Activated T-cell treated with anti-CD3 and anti-CD28 coated beads, Interleukin-2, amount 50 U/mL, for 48 hours (primary cell): ENCODE measurements around the gene MAP3K20.
"Not testable (repeated sequence)": the region's sequence is repeated elsewhere in the genome, so short reads cannot be mapped to it uniquely, and the experiment has no call there.

Source experiments
- DNase-seq, 2 experiments: peaks; one replicate each; pipeline ENCODE4 v3.0.0-alpha.2; 2020

MAP3K20 gene

GRCh38 chr2:173126819-173127218 lies 51.2 kb downstream of the MAP3K20 start:
- DNase-seq: no peak

- not testable (repeated sequence) for DNase-seq
Observed at GRCh38 chr2:173128132-173128531, 52.5 kb downstream of the MAP3K20 start.

GRCh38 chr2:173130496-173131465 lies 55.1 kb downstream of the MAP3K20 start:
- DNase-seq: no peak

- DNase-seq: no peak
Observed at GRCh38 chr2:173132531-173132930, 56.9 kb downstream of the MAP3K20 start.

GRCh38 chr2:173134703-173135102 lies 59.1 kb downstream of the MAP3K20 start:
- DNase-seq: no peak

GRCh38 chr2:173136067-173136466 lies 60.4 kb downstream of the MAP3K20 start:
- DNase-seq: no peak

- no peak for DNase-seq
Observed at GRCh38 chr2:173136599-173136998, 61.0 kb downstream of the MAP3K20 start.

GRCh38 chr2:173137610-173138009 lies 62.0 kb downstream of the MAP3K20 start:
- DNase-seq: no peak

- DNase-seq: no peak
Observed at GRCh38 chr2:173138962-173139361, 63.3 kb downstream of the MAP3K20 start.

GRCh38 chr2:173141666-173142065 lies 66.0 kb downstream of the MAP3K20 start:
- DNase-seq: no peak

- no peak for DNase-seq
Observed at GRCh38 chr2:173145454-173145853, 69.8 kb downstream of the MAP3K20 start.

GRCh38 chr2:173146590-173146989 lies 70.9 kb downstream of the MAP3K20 start:
- no peak for DNase-seq

GRCh38 chr2:173148520-173148919 lies 72.9 kb downstream of the MAP3K20 start:
- no peak for DNase-seq

- peak; percentile 57 to 61 for DNase-seq
Observed at GRCh38 chr2:173149491-173149890, 73.8 kb downstream of the MAP3K20 start.

GRCh38 chr2:173150087-173150486 lies 74.4 kb downstream of the MAP3K20 start:
- no peak for DNase-seq

- no peak for DNase-seq
Observed at GRCh38 chr2:173150963-173151362, 75.3 kb downstream of the MAP3K20 start.

- DNase-seq: no peak
Observed at GRCh38 chr2:173151671-173152401, 76.2 kb downstream of the MAP3K20 start.

GRCh38 chr2:173153301-173153885 lies 77.7 kb downstream of the MAP3K20 start:
- no peak for DNase-seq

GRCh38 chr2:173157676-173158293 lies 82.1 kb downstream of the MAP3K20 start:
- no peak for DNase-seq

GRCh38 chr2:173159791-173160463 lies 84.3 kb downstream of the MAP3K20 start:
- DNase-seq: no peak

GRCh38 chr2:173160618-173161017 lies 85.0 kb downstream of the MAP3K20 start:
- no peak for DNase-seq

- no peak for DNase-seq
Observed at GRCh38 chr2:173161040-173161439, 85.4 kb downstream of the MAP3K20 start.
